ENCODE measurements around the gene KLF4.

GRCh38 chr9:107489687-107490605 lies at the start of gene KLF4:
- TF ChIP-seq CTCF (IDR thresholded peaks at IDR 0.05) (no peak), POLR2AphosphoS5 (IDR thresholded peaks at IDR 0.05) (peak; percentile 96 to 99 (median 98)), POLR2A (IDR thresholded peaks at IDR 0.05) (peak; percentile 86)
